Measurements from ENCODE around the gene RBM14.

DNA sequence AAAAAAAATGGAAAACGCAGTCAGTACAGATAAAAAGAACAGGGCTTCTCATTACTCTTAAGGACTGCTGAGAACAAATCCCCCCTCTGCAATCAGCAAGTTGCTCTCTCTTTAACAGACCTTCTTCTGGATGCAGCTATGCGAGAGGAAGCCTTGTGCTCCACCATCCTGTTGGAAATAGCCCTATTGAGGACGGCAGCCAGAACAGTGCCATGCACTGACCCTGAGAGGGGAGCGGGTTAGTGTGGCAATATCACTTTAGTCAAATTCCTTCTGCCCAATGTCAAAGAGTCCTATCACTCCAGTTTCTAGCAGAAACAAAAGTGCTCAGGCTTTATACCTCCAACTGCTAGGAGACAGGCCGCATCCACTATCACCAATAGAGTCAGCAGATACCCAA, 54.4 kb downstream of the RBM14 start:
- TF ChIP-seq, protein P1, sequence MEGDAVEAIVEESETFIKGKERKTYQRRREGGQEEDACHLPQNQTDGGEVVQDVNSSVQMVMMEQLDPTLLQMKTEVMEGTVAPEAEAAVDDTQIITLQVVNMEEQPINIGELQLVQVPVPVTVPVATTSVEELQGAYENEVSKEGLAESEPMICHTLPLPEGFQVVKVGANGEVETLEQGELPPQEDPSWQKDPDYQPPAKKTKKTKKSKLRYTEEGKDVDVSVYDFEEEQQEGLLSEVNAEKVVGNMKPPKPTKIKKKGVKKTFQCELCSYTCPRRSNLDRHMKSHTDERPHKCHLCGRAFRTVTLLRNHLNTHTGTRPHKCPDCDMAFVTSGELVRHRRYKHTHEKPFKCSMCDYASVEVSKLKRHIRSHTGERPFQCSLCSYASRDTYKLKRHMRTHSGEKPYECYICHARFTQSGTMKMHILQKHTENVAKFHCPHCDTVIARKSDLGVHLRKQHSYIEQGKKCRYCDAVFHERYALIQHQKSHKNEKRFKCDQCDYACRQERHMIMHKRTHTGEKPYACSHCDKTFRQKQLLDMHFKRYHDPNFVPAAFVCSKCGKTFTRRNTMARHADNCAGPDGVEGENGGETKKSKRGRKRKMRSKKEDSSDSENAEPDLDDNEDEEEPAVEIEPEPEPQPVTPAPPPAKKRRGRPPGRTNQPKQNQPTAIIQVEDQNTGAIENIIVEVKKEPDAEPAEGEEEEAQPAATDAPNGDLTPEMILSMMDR (IDR thresholded peaks at IDR 0.05), result no peak
- TF ChIP-seq POLR2A (IDR thresholded peaks at IDR 0.05), result no peak
- no peak for TF ChIP-seq EP300 (IDR thresholded peaks at IDR 0.05)

Data from tibial nerve (tissue), 4 donors.